HG03442 (cell line): ENCODE data around the gene CCDC167.

Source experiments
- ATAC-seq: cut with Tn5 transposase; IDR thresholded peaks from one replicate; pipeline ENCODE4 v1.9.1; 2021; ENCODE audit warnings: mild to moderate bottlenecking, moderate library complexity; ENCODE audit not compliant: unreplicated experiment

The CCDC167 gene

GRCh38 chr6:37435373-37435772, 64.3 kb downstream of the CCDC167 start:
- no peak for ATAC-seq

- ATAC-seq: peak; percentile 36
Observed at GRCh38 chr6:37433657-37434271, 65.9 kb downstream of the CCDC167 start.
